A549 (cell line): ENCODE measurements around the gene GUCY1A1. TPM values are rescaled to one million over a fixed set of nuclear protein-coding genes. Genes with fewer than 3 reads are reported as not detected.

ENCODE experiments used
- ATAC-seq, 2 experiments: fragments of 200-7000 bp in 1 of 2; fragments of >200 bp in 1 of 2; cut with Nextera tagmentation in 1 of 2; cut with Tn5 transposase in 1 of 2; 3 replicates each; pipeline versions ENCODE4 v1.8.0 to v1.9.1; 2018 to 2020; ENCODE audit warnings: mild to moderate bottlenecking in 1 of 2, moderate library complexity in 1 of 2
- CTCF ChIA-PET: fragments of 300-600 bp; sonication (Branson Sonifier 250); formaldehyde crosslinking; extraction: SDS; loops from one replicate; lab custom pipeline; 2021; ENCODE audit warnings: antibody characterized with exemption, inconsistent platforms; lab: Yijun Ruan, JAX
- POLR2A ChIA-PET: fragments of 350-600 bp; formaldehyde crosslinking; extraction: SDS; loops from one replicate; lab custom pipeline; 2021; ENCODE audit warnings: antibody characterized with exemption, inconsistent platforms; lab: Yijun Ruan, JAX
- DNase-seq, 2 experiments: peaks; one replicate each; pipeline versions ENCODE4 v3.0.0 to v3.0.0-alpha.2; 2011 to 2016; ENCODE audit warnings: low read depth in 1 of 2, low spot score in 1 of 2
- FAIRE-seq: peaks from 2 replicates; lab custom pipeline; 2011; peaks lifted over from hg19 to GRCh38; lab: Jason Lieb, UNC
- H3K27ac ChIP-seq, 2 experiments: fragments of >200 bp; sonication (Bioruptor Twin); formaldehyde crosslinking; 3 replicates each; pipeline ENCODE4 v1.5.1; 2016 to 2017
- H3K4me1 ChIP-seq: fragments of >200 bp; sonication (Bioruptor Twin); formaldehyde crosslinking; 3 replicates; pipeline ENCODE4 v1.6.1; 2016
- H3K4me2 ChIP-seq: fragments of >200 bp; sonication (Bioruptor Twin); formaldehyde crosslinking; 3 replicates; pipeline ENCODE4 v1.6.1; 2016
- H3K4me3 ChIP-seq: fragments of >200 bp; sonication (Bioruptor Twin); formaldehyde crosslinking; 3 replicates; pipeline ENCODE4 v1.5.1; 2016
- H3K9me3 ChIP-seq: fragments of >200 bp; sonication (Bioruptor Twin); formaldehyde crosslinking; 3 replicates; pipeline ENCODE4 v1.6.1; 2016
- BCL3 ChIP-seq: fragments of >200 bp; sonication (Bioruptor Twin); formaldehyde crosslinking; IDR thresholded peaks from 3 replicates; pipeline ENCODE4 v1.6.1; 2016
- CHD2 ChIP-seq: fragments of 150-350 bp; IDR thresholded peaks from 2 replicates; pipeline ENCODE4 v1.6.1; 2014; ENCODE audit warnings: low read length; ENCODE audit not compliant: partially characterized antibody
- E2F6 ChIP-seq: IDR thresholded peaks from 2 replicates; pipeline ENCODE4 v1.6.1; 2012; ENCODE audit warnings: low read depth, borderline replicate concordance
- HDAC2 ChIP-seq: fragments of 200-600 bp; sonication (generic); IDR thresholded peaks from 2 replicates; pipeline ENCODE4 v1.6.1; 2016
- HOXB13 ChIP-seq: fragments of 250-450 bp; sonication (Bioruptor Pico); IDR thresholded peaks from 2 replicates; pipeline ENCODE4 v1.5.0; 2020; ENCODE audit warnings: low read depth, mild to moderate bottlenecking, moderate library complexity
- HOXB5 ChIP-seq: fragments of 250-450 bp; sonication (Bioruptor Pico); IDR thresholded peaks from 2 replicates; pipeline ENCODE4 v1.5.0; 2020; ENCODE audit warnings: mild to moderate bottlenecking, moderate library complexity
- KDM1A ChIP-seq: fragments of 200-600 bp; sonication (generic); IDR thresholded peaks from 2 replicates; pipeline ENCODE4 v1.6.1; 2016; ENCODE audit warnings: low read depth, mild to moderate bottlenecking
- KDM5A ChIP-seq: fragments of 200-600 bp; sonication (generic); IDR thresholded peaks from 2 replicates; pipeline ENCODE4 v1.6.1; 2016; ENCODE audit warnings: antibody characterized with exemption, mild to moderate bottlenecking
- MAFK ChIP-seq: fragments of 450-650 bp; IDR thresholded peaks from 2 replicates; pipeline ENCODE4 v1.6.1; 2014; ENCODE audit not compliant: partially characterized antibody
- MYC ChIP-seq: IDR thresholded peaks from 2 replicates; pipeline ENCODE4 v1.6.1; 2012; ENCODE audit warnings: mild to moderate bottlenecking, inconsistent platforms, low read length, improper control_type of control experiment, borderline replicate concordance
- POLR2A ChIP-seq: IDR thresholded peaks from 2 replicates; pipeline ENCODE4 v1.6.1; 2012; ENCODE audit warnings: mild to moderate bottlenecking, low read length
- POLR2AphosphoS2 ChIP-seq: conservative IDR thresholded peaks from 2 replicates; pipeline ENCODE4 v1.6.1; 2012; ENCODE audit warnings: low read length, improper control_type of control experiment, inconsistent platforms
- RARB ChIP-seq: fragments of 250-450 bp; sonication (Bioruptor Pico); IDR thresholded peaks from 2 replicates; pipeline ENCODE4 v1.8.0; 2021; ENCODE audit warnings: mild to moderate bottlenecking, moderate library complexity
- RCOR1 ChIP-seq: fragments of 150-350 bp; IDR thresholded peaks from 2 replicates; pipeline ENCODE4 v1.6.1; 2014; ENCODE audit warnings: antibody characterized with exemption, low read length, low read depth
- TFCP2L1 ChIP-seq: fragments of 250-450 bp; sonication (Bioruptor Pico); IDR thresholded peaks from 2 replicates; pipeline ENCODE4 v1.5.0; 2021; ENCODE audit warnings: mild to moderate bottlenecking
- ZC3H11A ChIP-seq: fragments of 450-650 bp; IDR thresholded peaks from 2 replicates; pipeline ENCODE4 v1.6.1; 2014; ENCODE audit warnings: antibody characterized with exemption, mild to moderate bottlenecking
- ZFP36 ChIP-seq: fragments of 450-650 bp; IDR thresholded peaks from 2 replicates; pipeline ENCODE4 v1.6.1; 2014; ENCODE audit warnings: borderline replicate concordance; ENCODE audit not compliant: partially characterized antibody
- WGBS: methylation state at CpG from one replicate; pipeline ENCODE4 v1.1.6; 2017; ENCODE audit errors: missing lambda C conversion rate; 5-methylcytosine and 5-hydroxymethylcytosine counted together
- polyA plus RNA-seq, 4 experiments: library from polyadenylated mRNA; depleted of rRNA in 3 of 4; stranded (reverse); fragments of >200 nt; fragmentation: RNase III in 1 of 4; extraction: RNeasy Plus Mini Kit Qiagen cat#74134 plus additional on column Dnase treatment in 1 of 4; gene quantifications; 2 replicates in 3 of 4; 3 replicates in 1 of 4; pipeline ENCODE4 v1.2.3, GENCODE V29; 2011 to 2017
- TF ChIP-seq, protein P1 (sequence below): IDR thresholded peaks from 2 replicates; pipeline ENCODE4 v1.6.1; 2012
- TF ChIP-seq, protein P2 (sequence below): IDR thresholded peaks from 2 replicates; pipeline ENCODE4 v1.6.1; 2012

The GUCY1A1 gene
- polyA plus RNA-seq, 2 of the 4 experiments (the other 2 are of a cell fraction), result not detected

DNA sequence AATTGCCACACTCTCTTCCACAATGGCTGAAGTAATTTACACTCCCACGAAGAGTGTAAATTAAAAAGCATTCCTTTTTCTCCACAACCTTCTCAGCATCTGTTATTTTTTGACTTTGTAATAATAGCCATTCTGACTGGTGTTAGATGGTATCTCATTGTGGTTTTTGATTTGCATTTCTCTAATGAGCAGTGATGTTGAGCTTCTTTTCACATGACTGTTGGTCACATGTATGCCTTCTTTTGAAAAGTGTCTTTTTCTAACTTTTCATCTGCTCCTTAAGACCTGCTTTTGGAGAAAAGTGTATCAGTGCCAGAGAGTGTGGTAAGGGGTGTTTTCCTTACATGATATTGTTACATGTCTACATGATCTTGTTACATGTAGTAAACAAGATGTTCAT lies 25.7 kb downstream of the GUCY1A1 start:
- FAIRE-seq (no peak), ATAC-seq (no peak), DNase-seq (no peak)
- ChIA-PET POLR2A (no interaction called here), CTCF (no interaction called here)
- WGBS, result 7% methylated on average over 1 of the region's 1 CpG
- no peak for TF ChIP-seq KDM1A
- no peak for TF ChIP-seq KDM5A
- TF ChIP-seq RARB (CRISPR knock-in tag), result no peak
- TF ChIP-seq HOXB13 (CRISPR knock-in tag), result no peak
- TF ChIP-seq POLR2AphosphoS2, result no peak
- TF ChIP-seq E2F6, result no peak
- TF ChIP-seq HOXB5 (CRISPR knock-in tag), result no peak
- TF ChIP-seq, protein P1, sequence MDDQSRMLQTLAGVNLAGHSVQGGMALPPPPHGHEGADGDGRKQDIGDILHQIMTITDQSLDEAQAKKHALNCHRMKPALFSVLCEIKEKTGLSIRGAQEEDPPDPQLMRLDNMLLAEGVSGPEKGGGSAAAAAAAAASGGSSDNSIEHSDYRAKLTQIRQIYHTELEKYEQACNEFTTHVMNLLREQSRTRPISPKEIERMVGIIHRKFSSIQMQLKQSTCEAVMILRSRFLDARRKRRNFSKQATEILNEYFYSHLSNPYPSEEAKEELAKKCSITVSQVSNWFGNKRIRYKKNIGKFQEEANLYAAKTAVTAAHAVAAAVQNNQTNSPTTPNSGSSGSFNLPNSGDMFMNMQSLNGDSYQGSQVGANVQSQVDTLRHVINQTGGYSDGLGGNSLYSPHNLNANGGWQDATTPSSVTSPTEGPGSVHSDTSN, result no peak
- TF ChIP-seq BCL3, result no peak
- no peak for TF ChIP-seq MAFK
- H3K27ac ChIP-seq, result no peak overlapping the region
- H3K4me2 ChIP-seq, result no peak overlapping the region
- no peaks in the 10 kb centered on the region for H3K9me3 ChIP-seq
- H3K4me3 ChIP-seq, result no peak overlapping the region
- H3K4me1 ChIP-seq, result no peaks in the 10 kb centered on the region

GRCh38 chr4:155693015-155693663 lies 26.5 kb downstream of the GUCY1A1 start:
- WGBS, result 18% methylated on average over 4 of the region's 4 CpGs
- TF ChIP-seq POLR2A (no peak), CHD2 (no peak), KDM5A (no peak), TFCP2L1 (CRISPR knock-in tag) (no peak), ZC3H11A (no peak), ZFP36 (no peak), HOXB13 (CRISPR knock-in tag) (no peak), POLR2AphosphoS2 (no peak), MYC (no peak), E2F6 (no peak), RCOR1 (no peak), HDAC2 (no peak)
- TF ChIP-seq, all 56 proteins: peak for 0
- H3K4me1 ChIP-seq, result no peaks in the 10 kb centered on the region
- ChIA-PET CTCF (no interaction called here), POLR2A (no interaction called here)
- H3K4me2 ChIP-seq, result no peak overlapping the region
- H3K9me3 ChIP-seq, result no peaks in the 10 kb centered on the region
- no peak overlapping the region for H3K27ac ChIP-seq
- ATAC-seq (no peak), DNase-seq (no peak), FAIRE-seq (no peak)
- H3K4me3 ChIP-seq, result no peak overlapping the region

GRCh38 chr4:155694100-155694785 lies 27.6 kb downstream of the GUCY1A1 start:
- H3K4me3 ChIP-seq, result no peak overlapping the region
- DNase-seq (no peak), ATAC-seq (no peak), FAIRE-seq (no peak)
- ChIA-PET POLR2A (no interaction called here), CTCF (no interaction called here)
- no peak overlapping the region for H3K4me2 ChIP-seq
- WGBS, result 38% methylated on average over 2 of the region's 2 CpGs
- no peaks in the 10 kb centered on the region for H3K4me1 ChIP-seq
- no peak overlapping the region for H3K27ac ChIP-seq
- TF ChIP-seq, protein P2, sequence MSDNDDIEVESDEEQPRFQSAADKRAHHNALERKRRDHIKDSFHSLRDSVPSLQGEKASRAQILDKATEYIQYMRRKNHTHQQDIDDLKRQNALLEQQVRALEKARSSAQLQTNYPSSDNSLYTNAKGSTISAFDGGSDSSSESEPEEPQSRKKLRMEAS, result no peak
- H3K9me3 ChIP-seq, result no peaks in the 10 kb centered on the region
